Tibial artery (tissue), 4 donors: ENCODE results near the gene ZNF354C.

Experiments
- DNase-seq, 2 donors: peaks; one replicate each; pipeline ENCODE4 v3.0.0-alpha.2; 2019
- H3K27ac ChIP-seq, 2 donors: fragments of 200-600 bp; sonication (generic) in 1 of 2; 1 replicate in 1 of 2; 2 replicates in 1 of 2; pipeline ENCODE4 v1.5.1; 2018 to 2019; ENCODE audit warnings: mild to moderate bottlenecking in 1 of 2
- H3K27me3 ChIP-seq, 2 donors: fragments of 200-600 bp; sonication (generic) in 1 of 2; one replicate each; pipeline versions ENCODE4 v1.5.1 to v1.6.0; 2016 to 2019
- H3K36me3 ChIP-seq, 3 donors: fragments of 200-600 bp; sonication (generic) in 2 of 3; one replicate each; pipeline ENCODE4 v1.5.1; 2016 to 2019; ENCODE audit warnings: mild to moderate bottlenecking in 2 of 3
- H3K4me1 ChIP-seq, 4 donors: fragments of 200-600 bp; sonication (generic) in 2 of 4; 1 replicate in 3 of 4; 2 replicates in 1 of 4; pipeline ENCODE4 v1.5.1; 2016 to 2019
- H3K4me3 ChIP-seq, 2 donors: fragments of 200-600 bp; sonication (generic) in 1 of 2; 1 replicate in 1 of 2; 2 replicates in 1 of 2; pipeline ENCODE4 v1.5.1; 2018 to 2019; ENCODE audit warnings: mild to moderate bottlenecking in 2 of 2
- H3K9me3 ChIP-seq, 3 donors: fragments of 200-600 bp; sonication (generic) in 1 of 3; one replicate each; pipeline ENCODE4 v1.5.1; 2016 to 2019
- intact Hi-C: fragments of 100-400 bp; cut with DNase I; formaldehyde crosslinking; loops from one replicate; pipeline ENCODE4 v1.15.0; 2023; ENCODE audit warnings: low total_unique reads
- TF ChIP-seq, protein P1 (sequence below), 2 experiments: fragments of 200-600 bp in 1 of 2; fragments of 450-650 bp in 1 of 2; IDR thresholded peaks; one replicate each; pipeline ENCODE4 v1.5.1; 2017 to 2019; ENCODE audit warnings: antibody characterized with exemption in 2 of 2, mild to moderate bottlenecking in 1 of 2, moderate library complexity in 1 of 2

The ZNF354C gene

DNA sequence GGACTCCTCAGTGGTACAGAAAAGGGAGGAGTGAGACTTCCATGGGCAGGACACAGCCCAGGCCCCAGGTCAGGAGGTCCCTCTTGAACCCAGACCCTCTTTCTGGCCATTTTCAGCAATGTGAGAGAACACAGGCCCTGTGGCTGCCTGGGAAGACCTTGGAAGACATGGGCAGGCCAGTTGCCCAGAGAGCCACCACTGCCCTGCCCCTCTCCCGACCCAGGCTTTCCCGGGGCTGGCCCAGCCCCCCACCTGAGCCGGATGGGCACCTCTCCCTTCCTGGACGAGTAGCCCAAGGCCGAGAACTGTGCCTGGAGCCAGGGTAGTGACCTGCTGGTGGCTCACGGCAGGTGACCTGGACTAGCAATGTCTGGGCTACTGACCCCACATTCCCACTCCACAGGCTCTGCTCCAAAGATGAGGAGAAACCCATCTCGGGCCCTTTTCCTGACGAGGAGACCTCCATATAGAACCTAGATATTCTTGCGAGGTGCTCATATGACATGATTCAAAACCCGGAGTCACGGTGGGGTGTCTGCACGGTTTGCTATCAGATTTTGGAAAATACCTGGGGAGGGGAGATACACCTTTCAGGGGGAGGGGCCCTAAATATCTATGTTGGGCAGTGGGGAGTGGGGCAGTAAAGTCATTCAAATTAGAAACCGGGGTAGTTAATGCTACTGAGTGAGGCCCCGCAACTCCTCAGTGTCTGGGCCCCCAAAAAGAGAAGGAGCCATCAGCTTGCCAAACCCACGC is 59.4 kb downstream of the ZNF354C start:
- peak in 1 of 2 donors; percentile 50 for DNase-seq
- Histone ChIP-seq H3K27me3 (no peaks in the 10 kb centered on the region), H3K4me1 (no peaks in the 10 kb centered on the region), H3K4me3 (no peak overlapping the region), H3K36me3 (peaks cover 36 to 68% (median 39%) of the 10 kb centered on the region in 3 donors), H3K9me3 (peaks cover 0 to 55% (median 27%) of the 10 kb centered on the region in 3 donors), H3K27ac (no peak overlapping the region)
- TF ChIP-seq, protein P1, sequence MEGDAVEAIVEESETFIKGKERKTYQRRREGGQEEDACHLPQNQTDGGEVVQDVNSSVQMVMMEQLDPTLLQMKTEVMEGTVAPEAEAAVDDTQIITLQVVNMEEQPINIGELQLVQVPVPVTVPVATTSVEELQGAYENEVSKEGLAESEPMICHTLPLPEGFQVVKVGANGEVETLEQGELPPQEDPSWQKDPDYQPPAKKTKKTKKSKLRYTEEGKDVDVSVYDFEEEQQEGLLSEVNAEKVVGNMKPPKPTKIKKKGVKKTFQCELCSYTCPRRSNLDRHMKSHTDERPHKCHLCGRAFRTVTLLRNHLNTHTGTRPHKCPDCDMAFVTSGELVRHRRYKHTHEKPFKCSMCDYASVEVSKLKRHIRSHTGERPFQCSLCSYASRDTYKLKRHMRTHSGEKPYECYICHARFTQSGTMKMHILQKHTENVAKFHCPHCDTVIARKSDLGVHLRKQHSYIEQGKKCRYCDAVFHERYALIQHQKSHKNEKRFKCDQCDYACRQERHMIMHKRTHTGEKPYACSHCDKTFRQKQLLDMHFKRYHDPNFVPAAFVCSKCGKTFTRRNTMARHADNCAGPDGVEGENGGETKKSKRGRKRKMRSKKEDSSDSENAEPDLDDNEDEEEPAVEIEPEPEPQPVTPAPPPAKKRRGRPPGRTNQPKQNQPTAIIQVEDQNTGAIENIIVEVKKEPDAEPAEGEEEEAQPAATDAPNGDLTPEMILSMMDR (IDR thresholded peaks at IDR 0.05), result no peak
- intact Hi-C loops, result no loop called here

DNA sequence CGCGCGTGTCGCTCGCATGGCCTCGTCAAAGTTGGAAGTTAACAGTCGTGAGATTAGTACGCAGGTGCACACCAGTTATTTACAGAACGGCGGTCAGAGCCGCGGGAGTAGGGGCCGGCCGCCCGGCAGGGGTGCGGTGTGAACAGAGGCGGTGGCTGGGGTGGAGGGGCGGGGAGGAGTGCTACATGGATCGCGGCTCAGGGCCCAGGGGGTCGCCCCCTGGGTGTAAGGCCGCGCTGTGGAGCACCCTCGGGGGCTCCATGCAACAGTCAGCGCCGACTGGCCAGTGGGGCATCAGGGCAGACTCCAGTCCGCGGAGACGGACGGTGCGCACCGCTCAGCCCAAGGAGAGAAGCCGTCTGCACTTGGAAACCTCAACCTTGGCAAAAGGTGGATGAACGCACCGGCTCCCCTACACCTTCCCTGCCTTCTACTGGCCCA is 60.3 kb downstream of the ZNF354C start:
- peaks cover 0 to 47% (median 18%) of the 10 kb centered on the region in 3 donors for H3K9me3 ChIP-seq
- TF ChIP-seq, protein P1 (IDR thresholded peaks at IDR 0.05), result no peak
- H3K27ac ChIP-seq, result no peak overlapping the region
- H3K36me3 ChIP-seq, result peaks cover 28 to 68% (median 41%) of the 10 kb centered on the region in 3 donors
- intact Hi-C loops, result no loop called here
- H3K4me3 ChIP-seq, result no peak overlapping the region
- no peaks in the 10 kb centered on the region for H3K4me1 ChIP-seq
- DNase-seq, result peak in 1 of 2 donors; percentile 51
- no peaks in the 10 kb centered on the region for H3K27me3 ChIP-seq

DNA sequence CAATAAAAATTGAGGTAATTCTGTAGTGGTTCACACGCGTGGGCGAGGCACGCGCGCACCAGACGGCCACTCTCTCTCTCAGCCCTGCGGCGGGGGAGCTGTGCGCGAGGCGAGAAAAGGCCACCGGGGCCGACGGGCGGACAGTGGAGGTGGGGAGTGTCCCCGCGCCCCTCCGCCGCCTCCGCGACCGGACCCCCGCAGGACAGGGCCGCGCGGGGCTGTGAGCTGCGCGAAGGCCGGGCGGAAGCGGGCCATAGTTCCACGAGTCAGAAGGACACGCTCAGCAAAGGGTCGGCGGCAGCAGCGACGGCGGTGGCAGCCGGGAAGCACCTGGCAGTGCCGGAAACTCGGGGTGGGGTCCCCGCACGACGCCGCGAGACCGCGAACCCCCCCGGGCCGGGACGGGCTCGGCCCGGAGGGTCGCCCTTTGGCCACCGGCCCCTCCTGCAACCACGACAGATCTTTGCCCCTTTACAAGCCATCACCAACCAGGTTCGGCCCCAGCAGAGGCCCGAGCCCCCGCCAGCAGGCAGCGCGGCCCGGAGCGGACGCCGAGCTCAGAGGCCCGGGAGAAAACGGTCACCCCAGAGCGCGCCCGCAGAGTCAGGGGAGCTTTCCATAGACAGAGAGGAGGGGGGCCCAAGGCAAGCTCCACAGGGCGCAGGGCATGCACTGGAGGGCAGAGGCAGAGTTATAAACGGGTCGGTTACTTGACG is 60.9 kb downstream of the ZNF354C start:
- H3K4me3 ChIP-seq, result no peak overlapping the region
- H3K9me3 ChIP-seq, result peaks cover 0 to 40% (median 12%) of the 10 kb centered on the region in 3 donors
- peaks cover 21 to 66% (median 46%) of the 10 kb centered on the region in 3 donors for H3K36me3 ChIP-seq
- peak in 1 of 2 donors; percentile 60 for DNase-seq
- TF ChIP-seq, protein P1 (IDR thresholded peaks at IDR 0.05), result no peak
- no peaks in the 10 kb centered on the region for H3K27me3 ChIP-seq
- H3K27ac ChIP-seq, result no peak overlapping the region
- intact Hi-C loops, result no loop called here
- H3K4me1 ChIP-seq, result no peaks in the 10 kb centered on the region

DNA sequence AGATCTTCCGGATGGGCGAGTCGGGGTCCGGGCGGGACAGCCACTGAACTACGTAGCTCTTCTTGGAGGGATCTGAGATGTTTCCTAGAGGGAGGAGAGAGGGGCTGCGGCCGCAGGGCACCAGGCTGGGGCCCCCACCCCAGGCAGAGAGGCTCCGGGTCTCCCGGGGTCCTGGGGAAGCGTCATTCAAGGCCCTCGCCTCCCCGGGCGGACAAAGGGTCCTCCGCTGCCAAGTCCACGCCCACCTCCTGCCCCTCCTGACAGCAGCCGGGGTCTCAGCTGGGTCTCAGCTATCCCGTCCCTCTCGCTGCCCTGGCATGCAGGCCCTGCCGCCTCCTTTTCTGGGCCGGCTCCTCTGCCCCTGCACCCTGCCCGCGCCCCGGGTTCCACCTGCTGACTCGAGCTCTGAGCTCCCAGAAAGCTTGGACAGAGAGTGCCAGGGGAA is 61.5 kb downstream of the ZNF354C start:
- DNase-seq, result peak in 1 of 2 donors; percentile 62
- peaks cover 15 to 61% (median 51%) of the 10 kb centered on the region in 3 donors for H3K36me3 ChIP-seq
- no peaks in the 10 kb centered on the region for H3K27me3 ChIP-seq
- no peak overlapping the region for H3K27ac ChIP-seq
- no peak overlapping the region for H3K4me3 ChIP-seq
- no peaks in the 10 kb centered on the region for H3K4me1 ChIP-seq
- peaks cover 0 to 35% (median 11%) of the 10 kb centered on the region in 3 donors for H3K9me3 ChIP-seq
- TF ChIP-seq, protein P1 (IDR thresholded peaks at IDR 0.05), result no peak
- intact Hi-C loops, result no loop called here

DNA sequence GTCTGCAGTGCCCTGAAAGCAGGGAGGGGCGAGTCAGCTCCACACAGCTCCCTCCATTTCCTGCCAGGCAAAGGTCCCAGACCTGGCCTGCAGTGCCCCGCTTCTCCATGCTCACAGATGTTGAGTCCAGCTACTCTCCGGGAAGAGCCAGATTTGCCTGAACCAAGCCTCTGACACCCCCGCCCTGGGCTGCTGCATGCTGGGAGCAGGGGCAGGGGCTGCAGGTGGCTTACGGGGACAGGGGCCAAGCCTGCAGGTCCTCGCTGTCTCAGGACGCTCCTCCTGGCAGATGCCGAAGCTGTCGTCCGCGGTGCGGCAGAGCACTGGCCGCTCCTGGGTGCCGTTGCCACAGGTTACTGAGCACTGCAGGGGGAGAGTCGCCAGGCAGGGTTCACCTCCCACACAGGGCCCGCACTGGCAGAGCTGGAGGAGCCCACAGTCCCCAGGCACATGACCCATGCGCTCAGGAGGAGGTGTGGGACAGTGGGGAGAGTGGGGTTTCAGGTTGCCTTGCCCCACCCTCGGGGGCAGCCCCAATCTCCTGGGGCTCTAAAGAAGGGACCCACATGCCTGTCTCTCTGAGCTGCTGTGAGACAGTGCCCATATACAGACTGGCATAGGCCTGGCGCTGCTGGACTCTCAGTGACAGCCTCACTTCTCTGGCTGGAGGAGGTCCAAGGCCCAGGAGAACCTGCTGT is 62.4 kb downstream of the ZNF354C start:
- no peak overlapping the region for H3K4me3 ChIP-seq
- H3K27me3 ChIP-seq, result no peaks in the 10 kb centered on the region
- intact Hi-C loops, result no loop called here
- TF ChIP-seq, protein P1 (IDR thresholded peaks at IDR 0.05), result no peak
- H3K27ac ChIP-seq, result no peak overlapping the region
- H3K9me3 ChIP-seq, result peaks cover 0 to 29% (median 11%) of the 10 kb centered on the region in 3 donors
- H3K36me3 ChIP-seq, result peaks cover 15 to 60% (median 52%) of the 10 kb centered on the region in 3 donors
- DNase-seq, result peak in 1 of 2 donors; percentile 51
- H3K4me1 ChIP-seq, result no peaks in the 10 kb centered on the region
